HG03460 (cell line): ENCODE results near the gene MNAT1.
"Not testable (repeated sequence)": the region's sequence is repeated elsewhere in the genome, so short reads cannot be mapped to it uniquely, and the experiment has no call there.

ENCODE experiments used
- ATAC-seq: cut with Tn5 transposase; IDR thresholded peaks from one replicate; pipeline ENCODE4 v1.9.1; 2021; ENCODE audit not compliant: unreplicated experiment

The MNAT1 gene

GRCh38 chr14:60867503-60868172, 133.1 kb downstream of the MNAT1 start:
- no peak for ATAC-seq

GRCh38 chr14:60878121-60878520, 143.6 kb downstream of the MNAT1 start:
- no peak for ATAC-seq

- ATAC-seq = no peak
Observed at GRCh38 chr14:60878536-60878935, 144.0 kb downstream of the MNAT1 start.

- ATAC-seq = no peak
Observed at GRCh38 chr14:60882219-60882618, 147.7 kb downstream of the MNAT1 start.

GRCh38 chr14:60884134-60884533, 149.6 kb downstream of the MNAT1 start:
- ATAC-seq = no peak

GRCh38 chr14:60890636-60891035, 156.1 kb downstream of the MNAT1 start:
- not testable (repeated sequence) for ATAC-seq

GRCh38 chr14:60893911-60894310, 159.3 kb downstream of the MNAT1 start:
- ATAC-seq = no peak

GRCh38 chr14:60904381-60904780, 169.8 kb downstream of the MNAT1 start:
- ATAC-seq = no peak

GRCh38 chr14:60905923-60906322, 171.4 kb downstream of the MNAT1 start:
- ATAC-seq = no peak

GRCh38 chr14:60915781-60916180, 181.2 kb downstream of the MNAT1 start:
- ATAC-seq = no peak

- no peak for ATAC-seq
Observed at GRCh38 chr14:60922050-60922449, 187.5 kb downstream of the MNAT1 start.

GRCh38 chr14:60925286-60925685, 190.7 kb downstream of the MNAT1 start:
- ATAC-seq = no peak

GRCh38 chr14:60926002-60926401, 191.4 kb downstream of the MNAT1 start:
- peak; percentile 86 for ATAC-seq

GRCh38 chr14:60931218-60931617, 196.7 kb downstream of the MNAT1 start:
- no peak for ATAC-seq

- ATAC-seq = no peak
Observed at GRCh38 chr14:60933920-60934655, 199.5 kb downstream of the MNAT1 start.

- no peak for ATAC-seq
Observed at GRCh38 chr14:60935319-60935718, 200.8 kb downstream of the MNAT1 start.

- no peak for ATAC-seq
Observed at GRCh38 chr14:60943637-60944032, 209.1 kb downstream of the MNAT1 start.

GRCh38 chr14:60944204-60944603, 209.6 kb downstream of the MNAT1 start:
- ATAC-seq = no peak

GRCh38 chr14:60945984-60946383, 211.4 kb downstream of the MNAT1 start:
- no peak for ATAC-seq

- ATAC-seq = no peak
Observed at GRCh38 chr14:60946773-60947172, 212.2 kb downstream of the MNAT1 start.

GRCh38 chr14:60951776-60952435, 217.3 kb downstream of the MNAT1 start:
- ATAC-seq = no peak

- no peak for ATAC-seq
Observed at GRCh38 chr14:60956202-60956601, 221.6 kb downstream of the MNAT1 start.
